ENCODE data around the gene LSM4.

Gene LSM4

GRCh38 chr19:18261474-18261873 lies 61.4 kb downstream of the LSM4 start:
- TF ChIP-seq USF1 (IDR thresholded peaks at IDR 0.05) = no peak
- TF ChIP-seq TAF1 (IDR thresholded peaks at IDR 0.05; ENCODE audit: low read depth) = no peak
- TF ChIP-seq CEBPB (IDR thresholded peaks at IDR 0.05) = no peak

GRCh38 chr19:18259893-18260292 lies 63.0 kb downstream of the LSM4 start:
- TF ChIP-seq TCF12 (IDR thresholded peaks at IDR 0.05; ENCODE audit: low read depth) = no peak
- TF ChIP-seq EP300 (IDR thresholded peaks at IDR 0.05; ENCODE audit: borderline replicate concordance) = no peak
- TF ChIP-seq MAX (IDR thresholded peaks at IDR 0.05) = no peak
- TF ChIP-seq EGR1 (IDR thresholded peaks at IDR 0.05) = no peak

GRCh38 chr19:18257503-18258470 lies 65.1 kb downstream of the LSM4 start:
- TF ChIP-seq CREB1 (IDR thresholded peaks at IDR 0.05; ENCODE audit: low read depth) (no peak), MAX (IDR thresholded peaks at IDR 0.05) (no peak), EGR1 (IDR thresholded peaks at IDR 0.05) (no peak), USF1 (IDR thresholded peaks at IDR 0.05) (peak; percentile 10; the same call in 1 of the 2 replicates), CEBPB (IDR thresholded peaks at IDR 0.05) (no peak), FOXM1 (IDR thresholded peaks at IDR 0.05; ENCODE audit: borderline replicate concordance, low read depth) (no peak), ZBTB7A (IDR thresholded peaks at IDR 0.05; ENCODE audit: low read depth) (no peak)
